ENCODE data around the gene HEPN1. TPM values are rescaled to one million over a fixed set of nuclear protein-coding genes. Genes with fewer than 3 reads are reported as not detected.

The HEPN1 gene
- total and polyA plus RNA-seq, 2 of the 8 experiments (the other 6 are each of a cell fraction or from before 2014, with no cell fraction given): not detected

DNA sequence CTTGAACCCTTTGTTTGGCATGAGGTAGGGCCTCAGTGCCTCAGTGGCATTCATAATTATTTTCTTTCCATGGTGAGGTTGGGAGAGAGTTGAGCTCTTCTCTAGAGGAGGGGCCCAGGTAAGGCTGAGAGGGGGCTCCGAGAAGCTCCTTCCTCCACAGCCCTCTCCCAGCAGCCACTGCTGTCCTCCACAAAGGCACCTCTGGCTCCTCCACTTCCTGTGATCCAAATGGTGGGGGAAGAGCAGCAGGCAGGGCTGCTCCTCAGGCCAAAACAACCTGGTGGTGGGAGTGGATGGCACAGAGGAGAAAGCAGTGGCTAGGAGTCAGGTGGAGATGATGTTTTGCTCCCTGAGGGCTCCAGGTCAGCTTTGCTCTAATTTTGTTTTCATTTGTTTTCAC is 34.7 kb upstream of the HEPN1 start:
- H3K4me3 ChIP-seq (ENCODE audit: extremely low read depth in 1 of 4, insufficient read depth in 2 of 4, low read depth in 3 of 4, low read length in 4 of 4): no peak overlapping the region
- H3K27ac ChIP-seq (ENCODE audit: low read depth, low read length): no peak overlapping the region
- H4K91ac ChIP-seq (replicated peaks; ENCODE audit: insufficient read length, low read length): no peak overlapping the region
- H3K36me3 ChIP-seq (ENCODE audit: control insufficient read depth in 2 of 4, insufficient read depth in 4 of 4, low read length in 3 of 4): no peaks in the 10 kb centered on the region
- no peak overlapping the region for H2BK20ac ChIP-seq (ENCODE audit: low read length)
- H3K23me2 ChIP-seq (ENCODE audit: low read depth, low read length): no peaks in the 10 kb centered on the region; the same call in 1 of the 2 replicates
- POLR2A ChIA-PET (ENCODE audit: partially characterized antibody): interaction anchor here (0.8 kb wide), 1 partner anchor 10 kb away, joined by 3 read pairs; no protein-coding TSS in a partner anchor
- no peak overlapping the region for H3K9ac ChIP-seq (replicated peaks in 1 of 4; ENCODE audit: extremely low read depth in 1 of 4, low read depth in 3 of 4, low read length in 3 of 4)
- no peaks in the 10 kb centered on the region for H3K79me2 ChIP-seq (ENCODE audit: control insufficient read depth in 1 of 2, insufficient read depth in 2 of 2, low read length in 2 of 2)
- H3K4me2 ChIP-seq (ENCODE audit: insufficient read depth in 1 of 2, low read depth in 2 of 2, low read length in 2 of 2): no peak overlapping the region
- FAIRE-seq: no peak
- no peaks in the 10 kb centered on the region for H3K79me1 ChIP-seq (ENCODE audit: low read depth, low read length)
- no peak overlapping the region for H2BK15ac ChIP-seq (ENCODE audit: low read length)
- no peak for DNase-seq (ENCODE audit: low read depth in 1 of 2, low spot score in 2 of 2)
- no peak overlapping the region for H4K5ac ChIP-seq (ENCODE audit: insufficient read length, low read depth, low read length)
- TF ChIP-seq TAF1 (IDR thresholded peaks at IDR 0.05; ENCODE audit: low read depth, low read length) (no peak), BCL11A (IDR thresholded peaks at IDR 0.05; ENCODE audit: low read depth in 2 of 2, low read length in 2 of 2) (no peak), CBX8 (IDR thresholded peaks at IDR 0.05; ENCODE audit: borderline replicate concordance, low read depth, low read length) (no peak), SP1 (IDR thresholded peaks at IDR 0.05; ENCODE audit: low read depth, low read length) (no peak), TAF7 (optimal IDR thresholded peaks at IDR 0.05; ENCODE audit: borderline replicate concordance, low read depth, low read length) (no peak), GABPA (IDR thresholded peaks at IDR 0.05; ENCODE audit: borderline replicate concordance, insufficient read depth, low read length) (no peak), KDM5A (IDR thresholded peaks at IDR 0.05; ENCODE audit: low read length) (no peak), ASH2L (IDR thresholded peaks at IDR 0.05; ENCODE audit: low read length) (no peak), RFX5 (IDR thresholded peaks at IDR 0.05; ENCODE audit: borderline replicate concordance, low read depth, low read length) (no peak), SIX5 (IDR thresholded peaks at IDR 0.05; ENCODE audit: low read depth, low read length) (no peak), EP300 (IDR thresholded peaks at IDR 0.05; ENCODE audit: borderline replicate concordance in 1 of 2, low read depth in 2 of 2, low read length in 2 of 2) (no peak)
- H3K27me3 ChIP-seq (replicated peaks in 1 of 4; ENCODE audit: control insufficient read depth in 3 of 4, extremely low read depth in 1 of 4, insufficient read depth in 3 of 4, low read length in 3 of 4): peaks cover 0 to 3% (median 2%) of the 10 kb centered on the region in 4 experiments; a peak in 3 of 7 replicates
- H3K14ac ChIP-seq (ENCODE audit: insufficient read length): no peak overlapping the region
- H3K23ac ChIP-seq (ENCODE audit: insufficient read length): no peak overlapping the region
- no peak overlapping the region for H2BK5ac ChIP-seq (ENCODE audit: low read depth, low read length)
- H4K8ac ChIP-seq (ENCODE audit: extremely low read depth, insufficient read depth, low read length): no peak overlapping the region
- H2BK12ac ChIP-seq (ENCODE audit: low read depth, low read length): no peak overlapping the region
- no peak overlapping the region for H2AK5ac ChIP-seq (ENCODE audit: low read depth, low read length)
- H2BK120ac ChIP-seq (replicated peaks; ENCODE audit: low read depth, low read length): no peak overlapping the region
- H2AFZ ChIP-seq (ENCODE audit: low read length): no peak overlapping the region
- WGBS, 2 experiments (ENCODE audit: extremely low coverage in 1 of 2, insufficient coverage in 1 of 2, insufficient read length in 1 of 2, insufficient replicate concordance in 2 of 2, low coverage in 1 of 2, low lambda C conversion rate in 2 of 2, missing lambda C conversion rate in 1 of 2): 88% methylated on average over 1 of the region's 1 CpG; no CpG with 5 or more reads in 1 of the 2 experiments
- no peak overlapping the region for H3K56ac ChIP-seq (replicated peaks; ENCODE audit: insufficient read length, low read depth, low read length)
- no peak overlapping the region for H3K18ac ChIP-seq (ENCODE audit: extremely low read depth, low read length)
- H3K4ac ChIP-seq (replicated peaks; ENCODE audit: insufficient read length, low read depth, low read length): no peak overlapping the region
- CTCF ChIA-PET (ENCODE audit: partially characterized antibody): interaction anchor here (0.9 to 2.1 kb wide), 8 partner anchors 8 to 261 kb away, joined by 3 to 7 read pairs (median 4); partner anchors contain the start of gene ROBO4
- H3K9me3 ChIP-seq (ENCODE audit: insufficient read depth in 2 of 2, low read depth in 1 of 2, low read length in 1 of 2): no peaks in the 10 kb centered on the region
- no peaks in the 10 kb centered on the region for H4K20me1 ChIP-seq (replicated peaks in 1 of 2; ENCODE audit: control insufficient read depth in 1 of 2, insufficient read depth in 2 of 2, low read length in 2 of 2)
- peaks cover 0 to 2% (median 0%) of the 10 kb centered on the region in 4 experiments; a peak in 2 of 7 replicates for H3K4me1 ChIP-seq (replicated peaks in 1 of 4; ENCODE audit: control insufficient read depth in 3 of 4, insufficient read depth in 4 of 4, low read length in 3 of 4)
